Stimulated activated CD4-positive, alpha-beta T cell treated with anti-CD3 and anti-CD28 coated beads, Interleukin-12 subunit alpha, Interleukin-12 subunit beta, amount 100 ng/mL, for 4 hours (primary cell): ENCODE measurements around the gene ARL13B.
"Not testable (repeated sequence)": the region's sequence is repeated elsewhere in the genome, so short reads cannot be mapped to it uniquely, and the experiment has no call there.

Experiments
- DNase-seq: peaks from one replicate; pipeline ENCODE4 v3.0.0-alpha.2; 2020

The ARL13B gene

GRCh38 chr3:94063496-94064119 is 83.7 kb downstream of the ARL13B start:
- DNase-seq, result no peak

GRCh38 chr3:94064243-94064860 is 84.4 kb downstream of the ARL13B start:
- no peak for DNase-seq

- no peak for DNase-seq
Measured at GRCh38 chr3:94065122-94065521, 85.2 kb downstream of the ARL13B start.

GRCh38 chr3:94065819-94066480 is 86.0 kb downstream of the ARL13B start:
- DNase-seq, result no peak

GRCh38 chr3:94066506-94067500 is 86.8 kb downstream of the ARL13B start:
- DNase-seq, result no peak

GRCh38 chr3:94069194-94069813 is 89.3 kb downstream of the ARL13B start:
- DNase-seq, result no peak

GRCh38 chr3:94070341-94070911 is 90.5 kb downstream of the ARL13B start:
- DNase-seq, result no peak

GRCh38 chr3:94071713-94072284 is 91.8 kb downstream of the ARL13B start:
- DNase-seq, result no peak

GRCh38 chr3:94076055-94076454 is 96.1 kb downstream of the ARL13B start:
- DNase-seq, result no peak

- not testable (repeated sequence) for DNase-seq
Measured at GRCh38 chr3:94080552-94080951, 100.6 kb downstream of the ARL13B start.

- DNase-seq, result no peak
Measured at GRCh38 chr3:94081884-94082283, 101.9 kb downstream of the ARL13B start.

GRCh38 chr3:94082391-94082937 is 102.5 kb downstream of the ARL13B start:
- no peak for DNase-seq

- no peak for DNase-seq
Measured at GRCh38 chr3:94083261-94083660, 103.3 kb downstream of the ARL13B start.

GRCh38 chr3:94089126-94089525 is 109.2 kb downstream of the ARL13B start:
- no peak for DNase-seq

GRCh38 chr3:94092086-94092485 is 112.1 kb downstream of the ARL13B start:
- DNase-seq, result no peak

- DNase-seq, result no peak
Measured at GRCh38 chr3:94093151-94093550, 113.2 kb downstream of the ARL13B start.

GRCh38 chr3:94095111-94095510 is 115.2 kb downstream of the ARL13B start:
- no peak for DNase-seq

- no peak for DNase-seq
Measured at GRCh38 chr3:94098452-94098851, 118.5 kb downstream of the ARL13B start.

GRCh38 chr3:94099311-94099710 is 119.4 kb downstream of the ARL13B start:
- no peak for DNase-seq

GRCh38 chr3:94101860-94102259 is 121.9 kb downstream of the ARL13B start:
- DNase-seq, result no peak
